Retinal pigment epithelial cell (primary cell): Measurements from ENCODE around the gene PADI3.

ENCODE experiments used
- DNase-seq: peaks from one replicate; pipeline ENCODE4 v3.0.0-alpha.2; 2010; ENCODE audit warnings: low read depth
- H3K4me3 ChIP-seq: 2 replicates; pipeline ENCODE4 v1.5.1; 2011; ENCODE audit warnings: mild to moderate bottlenecking, low read length, control low read depth, moderate library complexity
- TF ChIP-seq, protein P1 (sequence below): conservative IDR thresholded peaks from 2 replicates; pipeline ENCODE4 v1.5.1; 2011; ENCODE audit warnings: low read depth, low read length, control low read depth, inconsistent platforms

Gene PADI3

DNA sequence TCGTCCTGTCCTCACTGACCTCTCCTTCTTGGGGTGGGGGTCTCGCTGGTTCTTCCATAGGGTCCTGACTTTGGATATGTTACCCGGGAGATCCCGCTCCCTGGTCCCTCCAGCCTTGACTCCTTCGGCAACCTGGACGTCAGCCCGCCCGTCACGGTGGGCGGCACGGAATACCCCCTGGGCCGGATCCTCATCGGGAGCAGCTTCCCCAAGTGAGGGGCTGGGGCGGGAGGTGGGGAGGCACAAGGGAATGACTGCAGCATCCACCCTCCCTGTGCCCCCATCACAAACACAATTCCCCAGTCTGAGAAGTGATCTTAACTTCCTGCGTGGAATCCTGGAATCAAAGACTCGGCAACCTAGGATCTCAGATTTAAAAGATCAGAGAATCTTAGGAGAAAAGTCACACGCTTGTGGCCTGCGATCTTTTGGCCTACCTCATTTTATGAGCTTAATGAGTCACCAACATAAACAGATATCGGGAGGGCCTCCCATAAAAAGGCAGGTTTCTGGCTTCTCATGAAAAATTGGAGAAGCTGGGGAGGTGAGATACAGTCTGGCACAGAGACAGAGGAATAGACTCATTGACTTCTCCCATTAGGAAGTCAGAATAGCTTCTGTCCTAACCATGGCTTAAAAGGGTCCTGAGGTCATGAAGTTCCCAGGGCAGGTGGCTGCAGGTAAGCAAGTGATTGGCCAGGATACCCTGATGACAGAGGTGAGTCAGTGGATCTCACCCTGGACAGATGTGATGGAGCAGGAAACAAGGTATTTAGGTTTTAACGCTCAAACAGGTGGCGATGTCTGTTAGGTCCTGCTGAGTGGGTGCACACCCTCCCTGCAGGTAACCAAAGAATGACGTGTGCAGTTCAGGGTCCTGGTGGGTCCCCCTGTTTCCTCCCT, 15.9 kb upstream of the PADI3 start:
- no peak overlapping the region for H3K4me3 ChIP-seq
- DNase-seq = peak; percentile 69
- TF ChIP-seq, protein P1, sequence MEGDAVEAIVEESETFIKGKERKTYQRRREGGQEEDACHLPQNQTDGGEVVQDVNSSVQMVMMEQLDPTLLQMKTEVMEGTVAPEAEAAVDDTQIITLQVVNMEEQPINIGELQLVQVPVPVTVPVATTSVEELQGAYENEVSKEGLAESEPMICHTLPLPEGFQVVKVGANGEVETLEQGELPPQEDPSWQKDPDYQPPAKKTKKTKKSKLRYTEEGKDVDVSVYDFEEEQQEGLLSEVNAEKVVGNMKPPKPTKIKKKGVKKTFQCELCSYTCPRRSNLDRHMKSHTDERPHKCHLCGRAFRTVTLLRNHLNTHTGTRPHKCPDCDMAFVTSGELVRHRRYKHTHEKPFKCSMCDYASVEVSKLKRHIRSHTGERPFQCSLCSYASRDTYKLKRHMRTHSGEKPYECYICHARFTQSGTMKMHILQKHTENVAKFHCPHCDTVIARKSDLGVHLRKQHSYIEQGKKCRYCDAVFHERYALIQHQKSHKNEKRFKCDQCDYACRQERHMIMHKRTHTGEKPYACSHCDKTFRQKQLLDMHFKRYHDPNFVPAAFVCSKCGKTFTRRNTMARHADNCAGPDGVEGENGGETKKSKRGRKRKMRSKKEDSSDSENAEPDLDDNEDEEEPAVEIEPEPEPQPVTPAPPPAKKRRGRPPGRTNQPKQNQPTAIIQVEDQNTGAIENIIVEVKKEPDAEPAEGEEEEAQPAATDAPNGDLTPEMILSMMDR = no peak

DNA sequence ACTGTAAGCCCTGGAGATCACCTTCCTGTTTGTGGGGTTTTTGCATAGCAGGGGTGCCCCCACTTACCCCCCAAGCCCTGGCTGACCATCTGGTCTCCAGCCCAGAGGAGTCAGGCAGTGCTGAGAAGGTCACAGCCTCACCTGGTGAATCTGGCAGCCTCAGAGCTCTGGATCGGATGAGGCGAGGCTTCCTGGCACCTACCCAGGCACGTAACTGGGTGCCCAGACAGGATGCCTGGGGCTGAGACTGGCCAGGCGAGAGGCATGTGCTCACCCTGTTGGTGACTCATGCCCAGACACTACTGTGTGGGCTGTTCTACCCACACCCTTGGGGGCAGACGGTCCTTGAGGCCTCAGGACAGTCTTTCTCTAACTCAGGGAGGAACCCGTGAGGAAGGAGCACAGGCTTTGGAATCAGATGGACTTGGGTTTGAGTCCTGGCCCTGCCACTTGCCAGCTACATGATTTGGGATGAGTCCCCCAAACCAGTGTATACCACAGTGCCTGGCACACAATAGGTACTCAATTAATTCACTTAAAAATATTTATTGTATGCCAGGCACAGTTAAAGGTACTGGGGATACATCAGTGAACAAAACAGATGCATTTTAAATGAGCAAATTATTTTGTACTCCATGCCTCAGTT, 15.1 kb upstream of the PADI3 start:
- H3K4me3 ChIP-seq = no peak overlapping the region
- DNase-seq = peak; percentile 84

DNA sequence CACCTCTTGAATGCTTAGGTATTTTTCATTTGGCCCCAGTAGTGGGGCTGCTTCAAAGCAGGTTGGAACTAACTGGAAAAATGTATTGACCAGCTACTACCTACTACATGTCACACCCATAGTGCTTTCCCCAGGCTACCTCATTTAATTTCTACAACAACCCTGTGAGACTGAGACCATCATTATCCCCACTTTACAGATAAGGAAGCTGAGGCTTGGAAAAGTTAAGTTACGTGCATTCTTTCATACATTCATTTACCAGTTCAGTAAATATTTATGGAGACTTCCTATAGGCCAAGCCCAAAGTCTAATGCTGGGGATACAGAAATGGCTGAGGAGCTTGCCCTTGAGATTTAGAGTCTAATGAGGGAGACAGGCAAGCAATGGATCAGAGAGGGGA, 14.5 kb upstream of the PADI3 start:
- TF ChIP-seq, protein P1 = no peak
- no peak for DNase-seq
- no peak overlapping the region for H3K4me3 ChIP-seq

More for the DNA sequence above, 15.1 kb upstream of the PADI3 start:
- TF ChIP-seq, protein P1 = no peak

DNA sequence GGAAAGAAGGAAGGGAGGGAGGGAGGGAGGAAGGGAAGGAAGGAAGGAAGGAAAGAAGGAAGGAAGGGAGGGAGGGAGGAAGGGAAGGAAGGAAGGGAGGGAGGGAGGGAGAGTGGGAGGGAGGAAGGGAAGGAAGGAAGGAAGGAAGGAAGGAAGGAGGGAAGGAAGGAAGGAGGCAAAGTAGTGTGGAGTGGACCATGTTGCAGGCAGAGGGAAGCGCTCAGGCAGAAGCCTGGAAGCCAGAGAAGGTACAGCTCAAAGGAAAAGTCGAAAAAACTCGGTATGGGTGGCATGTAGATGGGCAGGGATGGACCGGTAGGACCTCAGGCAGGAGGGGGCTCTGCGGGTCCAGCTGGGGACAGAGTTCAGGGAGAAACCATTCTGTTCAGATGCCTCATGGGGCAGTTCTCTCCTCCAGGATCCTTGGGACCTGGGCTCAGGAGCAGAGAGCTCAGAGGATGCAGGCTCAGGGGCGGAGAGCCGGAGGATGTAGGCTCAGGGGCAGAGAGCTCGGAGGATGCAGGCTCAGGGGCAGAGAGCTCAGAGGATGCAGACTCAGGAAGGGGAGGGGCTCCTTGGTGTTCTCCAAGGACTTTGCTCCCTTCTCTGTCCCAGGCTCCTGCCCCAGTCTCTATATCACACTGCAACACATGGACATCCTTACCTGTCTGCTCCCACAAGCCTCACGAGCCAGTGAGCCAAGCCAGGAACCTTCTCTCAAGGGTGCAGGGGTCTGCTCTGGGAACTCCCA, 13.6 kb upstream of the PADI3 start:
- H3K4me3 ChIP-seq = no peak overlapping the region
- TF ChIP-seq, protein P1 = no peak
- no peak for DNase-seq

DNA sequence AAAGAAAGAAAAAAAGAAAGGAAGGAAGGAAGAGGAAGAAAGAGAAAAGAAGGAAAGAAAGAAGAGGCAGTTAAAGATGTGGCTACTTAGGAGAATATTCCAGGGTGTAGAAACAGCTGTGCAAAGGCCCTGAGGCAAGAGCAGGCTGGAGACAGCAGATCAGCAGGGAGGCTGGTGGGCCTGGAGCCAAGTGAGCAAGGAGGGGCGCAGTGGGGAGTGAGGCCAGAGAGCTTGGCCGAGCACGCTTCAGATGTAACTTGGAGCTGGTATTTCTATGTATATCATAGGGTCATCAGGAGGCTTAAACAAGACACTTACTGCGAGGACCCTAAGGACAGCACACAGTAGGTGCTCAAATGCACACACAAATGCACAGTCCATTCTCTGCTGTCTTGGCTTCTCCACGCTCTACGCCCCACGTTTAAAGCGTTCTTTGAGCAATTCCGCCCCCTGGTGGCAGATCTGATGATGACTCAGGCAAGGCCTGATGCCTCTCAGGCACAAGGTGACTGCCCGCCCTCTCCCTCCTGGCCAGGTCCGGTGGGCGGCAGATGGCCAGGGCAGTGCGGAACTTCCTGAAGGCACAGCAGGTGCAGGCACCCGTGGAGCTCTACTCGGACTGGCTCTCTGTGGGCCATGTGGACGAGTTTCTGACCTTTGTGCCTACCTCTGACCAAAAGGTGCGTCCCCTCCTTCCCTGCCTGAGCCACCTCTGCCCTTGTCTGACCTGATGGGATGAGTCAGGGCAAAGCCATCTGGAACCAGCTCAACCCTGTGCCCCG, 11.9 kb upstream of the PADI3 start:
- H3K4me3 ChIP-seq = no peak overlapping the region
- no peak for DNase-seq
- TF ChIP-seq, protein P1 = peak; percentile 78

DNA sequence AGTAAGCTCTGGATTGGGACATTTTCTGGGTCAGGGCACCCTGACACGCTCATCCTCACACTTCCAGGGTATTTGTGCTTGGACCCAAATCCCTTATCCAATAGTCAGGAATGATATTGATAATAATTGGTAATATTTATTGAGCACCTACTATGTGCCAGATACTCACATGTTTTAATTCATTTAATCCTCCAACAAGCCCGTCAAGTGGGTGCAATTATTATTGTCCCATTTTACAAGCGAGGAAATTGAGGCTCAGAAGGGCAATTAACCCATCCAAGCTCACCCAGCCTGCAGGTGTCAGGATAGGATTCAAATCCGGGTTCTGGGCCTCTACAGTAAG, 11.4 kb upstream of the PADI3 start:
- no peak overlapping the region for H3K4me3 ChIP-seq
- no peak for DNase-seq
- TF ChIP-seq, protein P1 = no peak
